NCI-H82 treated with DMSO at 0.1 percent for 48 hours (cell line): ENCODE measurements around the gene JAG1.

Experiments used
- DNase-seq: peaks from one replicate; lab custom pipeline; 2025; ENCODE audit not compliant: unreplicated experiment; lab: John Stamatoyannopoulos, UW

The JAG1 gene

DNA sequence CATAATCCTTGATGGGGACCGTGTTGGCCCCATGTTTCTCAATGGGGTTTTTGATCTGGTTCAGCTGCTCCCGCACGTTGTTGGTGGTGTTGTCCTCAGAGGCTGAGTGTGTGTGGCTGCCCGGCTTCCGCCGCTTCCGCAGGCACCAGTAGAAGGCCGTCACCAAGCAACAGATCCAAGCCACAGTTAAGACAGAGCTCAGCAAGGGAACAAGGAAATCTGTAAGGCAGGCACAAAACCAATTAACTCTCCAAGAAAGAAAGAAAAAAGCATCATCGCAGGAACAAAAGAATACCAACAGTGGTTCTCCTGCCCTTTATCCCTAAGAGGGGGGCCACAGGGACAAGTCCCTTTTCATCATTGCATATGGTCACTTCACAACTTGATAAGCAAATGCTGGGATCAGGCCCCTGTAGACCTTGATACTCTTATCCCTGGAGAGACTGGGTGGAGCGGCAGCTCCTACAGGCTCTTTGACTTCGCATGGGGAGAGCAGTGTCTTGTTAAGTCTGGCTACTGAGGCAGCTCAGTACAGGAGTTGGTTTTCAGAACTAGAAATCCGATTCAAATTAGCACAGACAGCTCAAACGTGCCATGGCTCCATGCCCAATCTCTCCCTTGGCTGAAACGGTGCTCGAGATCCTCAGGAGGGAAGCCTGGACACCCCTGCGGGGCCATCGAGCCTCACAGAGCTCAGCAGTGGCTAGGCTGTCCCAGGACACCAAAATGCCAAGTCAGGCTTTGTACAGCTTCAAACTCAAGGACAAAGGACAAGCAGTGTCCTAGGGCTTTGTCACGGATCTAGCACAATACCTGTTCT lies 33.9 kb downstream of the JAG1 start:
- DNase-seq: no peak

- no peak for DNase-seq
Measured at GRCh38 chr20:10639077-10639736, 34.6 kb downstream of the JAG1 start.

DNA sequence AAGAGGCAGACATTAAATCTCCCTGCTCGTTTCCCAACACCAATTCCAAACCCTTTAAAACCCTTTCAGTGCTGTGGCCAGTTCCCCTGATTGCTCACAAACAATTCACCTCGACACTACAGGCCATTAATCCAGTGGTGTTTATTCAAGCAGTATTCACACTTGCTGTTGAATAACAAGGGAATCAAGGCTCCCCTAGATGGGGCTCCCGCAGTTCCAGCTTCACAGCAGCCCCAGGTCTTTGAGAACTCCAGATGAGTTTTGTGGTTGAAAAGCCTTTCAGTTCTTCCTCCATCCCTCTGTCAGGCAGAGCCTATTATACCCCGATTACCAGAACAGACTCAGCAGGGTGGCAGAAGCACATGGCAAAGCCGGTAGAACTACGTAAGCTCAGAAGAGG lies 36.2 kb downstream of the JAG1 start:
- no peak for DNase-seq

GRCh38 chr20:10637031-10637559 lies 36.7 kb downstream of the JAG1 start:
- no peak for DNase-seq

DNA sequence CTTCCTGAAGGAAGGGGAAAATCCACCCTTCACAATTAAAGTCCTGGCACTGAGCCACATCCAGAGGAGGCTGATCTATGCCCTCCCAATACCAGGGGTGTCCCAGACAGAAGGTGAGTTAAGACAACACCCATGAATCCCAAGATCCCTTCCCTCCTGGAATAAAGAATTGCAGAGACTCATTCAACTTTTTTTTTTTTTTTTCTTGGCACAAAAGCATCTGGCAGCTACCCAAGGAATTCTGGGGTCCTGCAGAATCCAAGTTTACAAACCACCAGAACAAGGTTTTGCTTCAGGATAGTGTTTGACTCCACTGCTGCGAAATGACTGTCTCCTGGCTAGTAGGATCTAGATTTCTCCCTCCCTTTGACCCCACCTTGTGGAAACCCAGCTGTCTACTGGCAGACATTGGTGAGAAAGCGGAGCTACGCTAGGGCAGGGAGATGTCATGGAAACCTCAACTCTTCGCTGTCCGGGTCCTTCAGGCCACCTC lies 37.4 kb downstream of the JAG1 start:
- DNase-seq: no peak

- no peak for DNase-seq
Measured at GRCh38 chr20:10635476-10636208, 38.2 kb downstream of the JAG1 start.

- DNase-seq: no peak
Measured at GRCh38 chr20:10634683-10635411, 39.0 kb downstream of the JAG1 start.

- no peak for DNase-seq
Measured at GRCh38 chr20:10634211-10634610, 39.6 kb downstream of the JAG1 start.

- no peak for DNase-seq
Measured at GRCh38 chr20:10633718-10634117, 40.1 kb downstream of the JAG1 start.

GRCh38 chr20:10632721-10633509 lies 40.9 kb downstream of the JAG1 start:
- no peak for DNase-seq

DNA sequence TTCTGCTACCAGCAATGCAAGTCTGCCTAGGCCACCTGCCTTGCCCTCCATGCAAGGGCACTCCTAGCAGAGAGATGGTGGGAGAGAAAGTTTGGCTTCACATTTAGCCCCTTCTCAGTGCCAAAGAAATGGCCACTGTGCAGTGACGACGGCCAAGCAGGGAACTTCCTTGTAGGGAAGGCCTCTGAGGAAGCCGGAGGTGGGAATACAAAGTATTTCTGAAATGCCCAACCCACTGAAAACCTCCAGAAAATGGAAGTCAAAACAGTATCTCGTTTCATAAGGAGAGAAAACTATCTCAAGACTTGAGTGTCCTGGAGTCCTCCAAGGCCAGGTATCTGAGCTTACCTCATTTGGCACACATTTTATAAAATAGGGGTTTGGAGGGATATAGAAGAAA lies 42.7 kb downstream of the JAG1 start:
- DNase-seq: no peak

DNA sequence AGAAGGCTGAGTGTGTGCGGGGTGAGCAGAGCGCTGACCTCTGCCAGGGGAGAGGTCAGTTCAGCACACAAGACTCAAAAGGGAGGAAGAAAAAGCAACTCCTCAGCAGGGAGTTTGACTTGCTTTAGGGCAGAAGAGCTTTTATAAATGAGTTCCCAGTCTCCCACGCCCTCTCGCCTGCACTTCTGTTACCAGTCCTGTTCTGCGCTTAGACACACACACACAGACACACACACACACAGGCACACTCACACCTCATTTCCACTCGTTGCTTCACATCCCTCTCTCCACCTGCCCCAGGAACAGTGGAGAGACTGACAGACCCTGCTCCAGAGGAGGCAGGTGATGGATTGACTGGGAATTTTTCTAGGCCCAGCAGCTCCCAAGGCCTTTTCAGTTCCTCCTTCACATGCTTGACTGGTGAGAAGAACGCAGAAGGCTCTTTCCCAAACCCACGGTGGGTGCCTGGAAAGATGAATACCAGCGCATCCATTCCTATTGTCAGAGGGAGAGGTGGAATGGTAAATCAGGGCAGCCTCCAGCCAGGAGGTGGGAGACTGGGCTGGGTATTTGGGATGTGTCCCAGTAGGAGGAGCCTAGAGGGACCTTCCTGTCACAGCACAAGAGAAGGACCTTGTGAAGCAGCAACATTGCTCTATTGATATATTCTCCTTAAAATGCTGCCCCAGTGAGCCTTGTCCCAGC lies 43.7 kb downstream of the JAG1 start:
- no peak for DNase-seq

GRCh38 chr20:10626896-10627295 lies 46.9 kb downstream of the JAG1 start:
- no peak for DNase-seq

DNA sequence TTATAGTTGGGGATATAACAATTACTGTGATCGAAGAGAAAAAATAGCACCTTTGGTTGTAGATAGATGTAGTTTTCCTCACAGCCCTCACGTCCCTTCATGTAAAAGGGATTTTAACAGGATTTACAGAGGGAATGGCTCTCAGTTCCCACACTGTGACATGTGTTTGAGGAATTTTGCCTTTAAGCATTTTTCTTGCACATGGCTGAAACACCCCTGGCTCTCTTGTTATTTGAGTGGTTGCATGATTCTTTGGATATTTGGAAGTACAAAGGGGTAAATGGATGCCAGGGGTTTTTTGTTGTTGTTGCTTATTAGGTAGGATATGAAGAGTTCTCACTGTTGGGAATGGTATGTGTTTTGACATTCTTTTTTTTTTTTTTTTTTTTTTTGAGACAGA lies 48.2 kb downstream of the JAG1 start:
- no peak for DNase-seq

DNA sequence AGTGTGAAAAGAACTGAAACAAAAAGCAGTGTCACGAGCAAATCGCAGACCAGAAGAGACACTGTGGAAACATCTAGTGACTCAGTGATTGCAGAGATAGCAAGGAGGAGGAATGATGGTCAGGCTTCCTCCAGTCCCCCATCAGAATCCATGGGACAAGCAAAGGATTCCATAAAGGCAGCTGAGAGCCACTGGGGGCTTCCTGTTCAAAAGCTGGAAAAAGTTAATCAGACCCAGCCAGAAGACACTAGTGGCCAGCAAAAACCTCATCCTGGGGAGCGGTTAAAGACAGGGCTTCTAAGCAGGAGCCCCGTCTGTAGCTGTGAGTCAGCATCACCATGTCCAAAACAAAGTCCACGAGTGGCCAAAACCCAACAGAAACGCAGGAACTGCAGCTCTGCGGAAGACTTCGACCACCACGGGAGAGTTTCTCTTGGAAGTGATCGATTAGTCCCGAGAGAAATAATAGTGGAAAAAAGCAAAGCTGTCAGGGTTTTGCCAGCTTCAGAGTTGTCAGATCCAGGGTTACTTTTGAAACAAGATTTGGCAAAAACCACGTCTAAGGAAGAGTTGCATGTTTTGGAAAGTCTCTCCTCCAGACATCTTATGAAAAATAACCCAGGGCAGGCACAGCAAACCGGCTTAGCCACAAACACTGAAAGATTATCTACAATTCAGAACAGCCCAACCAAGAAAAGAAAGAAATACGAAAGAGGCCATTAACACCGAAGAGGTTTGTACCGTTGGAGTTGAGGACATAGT lies 51.0 kb downstream of the JAG1 start:
- DNase-seq: no peak

DNA sequence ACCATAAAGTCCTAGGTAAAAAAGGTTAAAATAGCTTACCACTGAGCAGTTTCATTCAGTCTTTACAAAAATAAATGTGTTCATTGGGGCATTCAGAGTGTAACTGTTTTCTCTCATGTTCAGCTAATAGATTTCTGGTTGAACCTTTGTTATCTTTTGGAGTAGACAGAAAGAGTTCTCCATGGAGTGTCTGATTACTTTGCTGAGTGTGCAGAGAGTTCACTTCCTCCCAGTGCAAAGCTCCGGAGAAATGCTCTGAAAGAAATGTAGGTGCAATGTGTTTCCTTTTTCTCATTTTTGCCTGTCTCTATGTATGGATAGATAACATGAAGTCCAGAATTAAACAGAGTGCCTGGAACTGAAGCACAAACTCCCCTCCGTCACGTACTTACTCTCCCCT lies 52.6 kb downstream of the JAG1 start:
- no peak for DNase-seq

DNA sequence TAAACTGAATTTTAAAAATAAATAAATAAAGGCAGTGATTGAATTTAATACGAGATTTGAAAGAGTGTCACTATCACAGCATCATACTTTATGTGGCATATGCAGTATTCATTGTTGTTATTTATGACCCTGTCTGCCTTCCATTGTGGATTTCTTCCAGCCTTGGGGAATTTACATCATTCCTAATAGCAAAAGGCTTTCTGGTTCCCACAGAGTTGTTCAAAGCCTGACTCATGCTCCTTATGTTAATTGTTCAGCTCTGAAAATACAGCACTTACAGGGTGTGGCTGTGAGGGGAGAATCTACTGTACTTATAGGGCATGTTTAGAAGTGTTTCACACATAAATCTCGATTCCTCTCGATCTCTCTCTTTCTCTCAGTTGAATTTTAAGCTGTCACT lies 54.4 kb downstream of the JAG1 start:
- DNase-seq: no peak

DNA sequence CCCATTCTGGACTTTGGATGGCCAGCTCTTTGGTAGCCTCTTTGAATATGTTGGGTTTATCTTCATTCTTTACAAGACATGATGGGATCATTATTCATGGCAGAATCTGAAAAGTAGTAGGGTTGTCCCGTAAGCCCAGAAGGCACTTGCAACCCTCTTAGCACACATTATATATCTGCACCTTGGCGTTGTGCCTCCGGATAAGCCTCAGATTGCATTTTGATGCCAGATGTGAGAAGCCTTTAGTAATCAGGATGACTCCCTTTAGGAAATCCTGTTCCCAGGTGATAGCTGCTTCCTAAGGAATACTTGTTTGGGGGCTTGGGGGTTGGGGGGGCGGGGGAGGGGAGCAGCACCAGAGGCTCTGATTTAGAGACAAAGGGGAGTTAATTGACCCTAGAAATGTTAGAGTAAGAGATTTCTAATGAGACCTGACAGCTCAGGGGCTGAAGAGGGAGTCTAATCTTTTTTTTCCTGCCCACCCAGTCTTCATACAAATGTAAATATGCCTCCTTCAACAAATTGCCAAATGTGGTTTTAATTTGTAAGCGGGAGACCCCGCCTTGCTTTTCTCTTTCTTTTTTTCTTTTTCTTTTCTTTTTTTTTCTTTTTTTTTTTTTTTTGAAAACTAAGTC lies 55.1 kb downstream of the JAG1 start:
- no peak for DNase-seq
